Adrenal gland (tissue), 12 donors: Measurements from ENCODE around the gene SIGLEC1. TPM values are rescaled to one million over a fixed set of nuclear protein-coding genes. Genes with fewer than 3 reads are reported as not detected.

Experiments
- DNase-seq, 7 donors: peaks; one replicate each; pipeline ENCODE4 v3.0.0-alpha.2; 2019 to 2020
- H3K27ac ChIP-seq, 5 donors: fragments of 200-600 bp; sonication (generic) in 4 of 5; 1 replicate in 3 of 5; 2 replicates in 2 of 5; pipeline versions ENCODE4 v1.5.1 to v1.8.0; 2016 to 2020; ENCODE audit warnings: mild to moderate bottlenecking in 1 of 5
- H3K27me3 ChIP-seq: fragments of 200-600 bp; 2 replicates; pipeline ENCODE4 v1.8.0; 2021
- H3K36me3 ChIP-seq, 2 donors: fragments of 200-600 bp; replicated peaks in 1 of 2; 1 replicate in 1 of 2; 2 replicates in 1 of 2; pipeline versions ENCODE4 v1.5.1 to v1.8.0; 2018 to 2022
- H3K4me1 ChIP-seq, 2 donors: fragments of 200-600 bp; replicated peaks in 1 of 2; 1 replicate in 1 of 2; 2 replicates in 1 of 2; pipeline versions ENCODE4 v1.5.1 to v1.8.0; 2018 to 2021
- H3K4me3 ChIP-seq, 4 donors: fragments of 200-600 bp; sonication (generic) in 3 of 4; one replicate each; pipeline ENCODE4 v1.5.1; 2016 to 2018
- H3K9me3 ChIP-seq, 3 donors: fragments of 200-600 bp; sonication (generic) in 1 of 3; replicated peaks in 1 of 3; 1 replicate in 2 of 3; 2 replicates in 1 of 3; pipeline versions ENCODE4 v1.5.1 to v1.8.0; 2016 to 2021
- CTCF ChIP-seq, 6 experiments: fragments of 450-650 bp in 4 of 6; fragments of 200-600 bp in 2 of 6; sonication (generic) in 1 of 6; IDR thresholded peaks; 1 replicate in 5 of 6; 2 replicates in 1 of 6; pipeline versions ENCODE4 v1.5.1 to v1.8.0; 2016 to 2021; ENCODE audit warnings: antibody characterized with exemption in 6 of 6, mild to moderate bottlenecking in 2 of 6, moderate library complexity in 1 of 6
- POLR2A ChIP-seq, 2 donors: fragments of 450-650 bp; IDR thresholded peaks; one replicate each; pipeline ENCODE4 v1.6.1; 2017; ENCODE audit warnings: antibody characterized with exemption in 2 of 2, mild to moderate bottlenecking in 2 of 2, moderate library complexity in 1 of 2
- WGBS, 4 donors: extraction: QIAGEN DNeasy Blood & Tissue Kit in 2 of 4; methylation state at CpG; one replicate each; pipeline versions ENCODE4 v1.1.5 to v1.1.7; 2013 to 2017; 5-methylcytosine and 5-hydroxymethylcytosine counted together
- intact Hi-C, 2 donors: fragments of 100-400 bp; cut with DNase I; formaldehyde crosslinking; loops; one replicate each; pipeline versions ENCODE4 v1.14.1 to v1.15.0; 2022 to 2023
- polyA plus RNA-seq, 3 donors: library from polyadenylated mRNA; stranded (reverse); fragments of 200-250 nt in 2 of 3; fragments of 350-450 nt in 1 of 3; fragmentation: Illumina TruSeq in 1 of 3; extraction: RNeasy Lipid Tissue Mini Kit (QIAGEN cat#74804) in 1 of 3; gene quantifications; one replicate each; pipeline ENCODE4 v1.2.3, GENCODE V29; 2013 to 2014
- total RNA-seq, 9 donors: library from RNA; depleted of rRNA in 4 of 9; stranded (reverse); fragments of >200 nt in 4 of 9; fragments of 120-200 nt in 1 of 9; fragmentation: NEBNext Ultra II Directional in 1 of 9; extraction: Animal tissue kit (Norgen Biotek cat#: 25700) in 1 of 9; gene quantifications; one replicate each; pipeline versions ENCODE4 v1.1.0 to v1.2.4, GENCODE V29; 2013 to 2023
- donor health status: healthy with polysubstance abuse.
- donor health status: Bipolar disorder and iron deficiency.
- donor health status: DM: yes; HTN: yes; CAD: no.
- donor health status: DM: no; HTN: no; CAD: no.
- donor health status: DM: no; HTN: no; CAD: no.
- donor health status: DM: yes; HTN: yes; CAD: no.

SIGLEC1 gene
- total and polyA plus RNA-seq, 12 donors = 0.33 to 47.2 (median 28.7) TPM

GRCh38 chr20:3706774-3707507 lies 5.5 kb downstream of the SIGLEC1 start:
- Histone ChIP-seq H3K9me3 (no peaks in the 10 kb centered on the region), H3K4me3 (no peak overlapping the region), H3K27me3 (no peaks in the 10 kb centered on the region), H3K27ac (no peak overlapping the region), H3K36me3 (no peaks in the 10 kb centered on the region), H3K4me1 (no peaks in the 10 kb centered on the region)
- WGBS, 4 donors = 70 to 82% (median 75%) methylated on average over 7 to 10 of the region's 10 CpGs
- TF ChIP-seq POLR2A (IDR thresholded peaks at IDR 0.05) = no peak
- no peak for TF ChIP-seq CTCF (IDR thresholded peaks at IDR 0.05)
- intact Hi-C loops = no loop called here
- peak in 6 of 7 donors; percentile 47 to 75 (median 64) for DNase-seq

GRCh38 chr20:3705970-3706739 lies 6.2 kb downstream of the SIGLEC1 start:
- TF ChIP-seq POLR2A (IDR thresholded peaks at IDR 0.05) (no peak), CTCF (IDR thresholded peaks at IDR 0.05) (no peak)
- H3K27me3 ChIP-seq = no peaks in the 10 kb centered on the region
- WGBS, 4 donors = 88 to 95% (median 95%) methylated on average over 17 to 31 of the region's 31 CpGs
- H3K4me1 ChIP-seq = no peaks in the 10 kb centered on the region
- no peak overlapping the region for H3K27ac ChIP-seq
- no peaks in the 10 kb centered on the region for H3K36me3 ChIP-seq
- intact Hi-C loops = no loop called here
- DNase-seq = no peak
- no peak overlapping the region for H3K4me3 ChIP-seq
- H3K9me3 ChIP-seq = no peaks in the 10 kb centered on the region

- 82 to 86% (median 84%) methylated on average over 2 to 14 of the region's 14 CpGs for WGBS, 4 donors
- no peaks in the 10 kb centered on the region for H3K9me3 ChIP-seq
- no peaks in the 10 kb centered on the region for H3K4me1 ChIP-seq
- no peaks in the 10 kb centered on the region for H3K36me3 ChIP-seq
- no peak overlapping the region for H3K27ac ChIP-seq
- no peak for DNase-seq
- intact Hi-C loops = no loop called here
- TF ChIP-seq CTCF (IDR thresholded peaks at IDR 0.05) = no peak
- H3K4me3 ChIP-seq = no peak overlapping the region
- H3K27me3 ChIP-seq = no peaks in the 10 kb centered on the region
Observed at GRCh38 chr20:3705491-3705969, 6.9 kb downstream of the SIGLEC1 start.

- TF ChIP-seq POLR2A (IDR thresholded peaks at IDR 0.05) (no peak), CTCF (IDR thresholded peaks at IDR 0.05) (no peak)
- WGBS, 4 donors = 77 to 88% (median 81%) methylated on average over 5 of the region's 5 CpGs
- intact Hi-C loops = no loop called here
- no peak for DNase-seq
- Histone ChIP-seq H3K4me3 (no peak overlapping the region), H3K9me3 (no peaks in the 10 kb centered on the region), H3K36me3 (no peaks in the 10 kb centered on the region), H3K4me1 (no peaks in the 10 kb centered on the region), H3K27me3 (no peaks in the 10 kb centered on the region), H3K27ac (no peak overlapping the region)
Observed at GRCh38 chr20:3704087-3704486, 8.3 kb downstream of the SIGLEC1 start.
